ENCODE results near the gene PLXNB1. TPM values are rescaled to one million over a fixed set of nuclear protein-coding genes. Genes with fewer than 3 reads are reported as not detected.
"Not testable (repeated sequence)": the region's sequence is repeated elsewhere in the genome, so short reads cannot be mapped to it uniquely, and the experiment has no call there.

PLXNB1 gene
- total RNA-seq, 1 donor from 2014 or later = 43.4 TPM

DNA sequence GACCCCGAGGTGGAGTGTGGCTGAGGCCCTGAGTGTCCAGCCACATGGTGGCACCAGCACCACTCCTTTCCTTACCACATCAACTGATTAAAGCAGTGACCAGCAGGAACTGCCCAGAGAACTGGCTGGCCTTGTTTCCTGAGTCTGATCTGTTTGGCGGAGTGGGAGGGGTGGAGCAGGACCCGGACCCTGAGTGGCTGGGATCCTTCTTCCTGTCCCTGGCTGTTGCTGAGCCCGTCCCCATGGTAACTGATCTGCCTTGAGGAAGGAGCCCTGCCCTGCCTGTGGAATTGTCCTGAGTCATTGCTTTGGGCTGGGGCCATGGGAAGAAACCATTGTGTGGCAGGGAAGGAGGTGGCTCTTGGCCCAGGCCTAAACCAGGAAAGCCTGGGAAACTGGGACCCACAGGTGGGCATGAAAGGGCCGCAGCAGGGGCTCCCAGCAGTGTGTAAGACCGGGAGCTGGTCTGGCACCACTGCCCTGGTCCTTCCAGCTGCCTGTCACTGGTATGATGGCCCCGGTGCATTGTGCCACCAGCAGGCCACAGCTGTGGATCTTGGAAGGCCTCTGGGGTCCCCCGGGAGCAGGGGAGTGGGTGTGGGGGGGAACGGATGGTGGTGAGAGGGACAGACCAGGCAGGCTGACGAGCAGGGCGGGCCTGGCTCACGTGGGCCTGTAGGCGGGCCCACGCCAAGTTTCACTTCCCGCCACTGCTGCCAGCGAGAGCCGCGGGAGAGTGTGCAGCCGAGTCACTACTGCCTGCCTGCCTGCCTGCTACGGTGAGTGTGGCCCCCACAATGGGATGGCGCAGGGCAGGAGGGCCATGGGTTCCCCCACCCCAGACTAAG lies 35.9 kb upstream of the PLXNB1 start:
- peak; percentile 97 for DNase-seq (ENCODE audit: low spot score)
- intact Hi-C loops (cut with DNase I) = loop anchor here (1.0 kb wide), 2 partner anchors 39 to 83 kb away; partner anchors contain the start of gene SHISA5

GRCh38 chr3:48465237-48465530 lies 35.3 kb upstream of the PLXNB1 start:
- intact Hi-C loops (cut with DNase I) = loop anchor here (1.0 kb wide), 1 partner anchor 83 kb away; no protein-coding TSS in a partner anchor
- DNase-seq (ENCODE audit: low spot score) = no peak

DNA sequence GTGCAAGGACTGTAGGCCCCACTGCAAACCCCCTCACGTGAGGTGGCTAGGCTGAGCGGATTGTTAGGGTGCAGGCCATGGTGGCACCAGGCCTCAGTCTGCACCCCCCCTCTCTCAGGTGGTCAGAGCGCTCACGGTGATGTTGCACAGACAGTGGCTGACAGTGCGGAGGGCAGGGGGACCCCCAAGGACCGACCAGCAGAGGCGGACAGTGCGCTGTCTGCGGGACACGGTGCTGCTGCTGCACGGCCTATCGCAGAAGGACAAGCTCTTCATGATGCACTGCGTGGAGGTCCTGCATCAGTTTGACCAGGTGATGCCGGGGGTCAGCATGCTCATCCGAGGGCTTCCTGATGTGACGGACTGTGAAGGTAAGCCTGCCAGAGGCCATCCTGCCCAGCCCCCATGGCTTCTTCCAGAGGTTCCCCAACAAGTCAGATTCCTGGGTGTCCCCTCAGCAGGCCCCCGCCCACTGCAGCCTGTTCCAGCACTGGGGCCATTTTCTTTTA lies 34.9 kb upstream of the PLXNB1 start:
- DNase-seq (ENCODE audit: low spot score) = no peak
- intact Hi-C loops (cut with DNase I) = loop anchor here (1.0 kb wide), 1 partner anchor 84 kb away; no protein-coding TSS in a partner anchor

DNA sequence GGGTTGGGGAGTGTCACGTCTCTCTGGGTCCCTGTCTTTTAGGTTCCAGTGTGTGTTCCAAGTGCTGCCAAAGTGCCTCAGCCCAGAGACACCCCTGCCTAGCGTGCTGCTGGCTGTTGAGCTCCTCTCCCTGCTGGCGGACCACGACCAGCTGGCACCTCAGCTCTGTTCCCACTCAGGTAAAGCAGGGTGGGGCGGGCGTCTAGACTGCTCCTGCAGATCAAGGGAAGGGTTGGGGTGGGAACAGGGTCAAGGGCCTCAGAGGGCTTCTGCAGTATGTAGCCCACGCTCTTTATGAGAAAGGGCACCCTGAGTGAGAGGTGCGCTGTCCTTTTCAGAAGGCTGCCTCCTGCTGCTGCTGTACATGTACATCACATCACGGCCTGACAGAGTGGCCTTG lies 33.8 kb upstream of the PLXNB1 start:
- no peak for DNase-seq (ENCODE audit: low spot score)
- intact Hi-C loops (cut with DNase I) = no loop called here

GRCh38 chr3:48461767-48462166 lies 31.9 kb upstream of the PLXNB1 start:
- intact Hi-C loops (cut with DNase I); DNase-seq (ENCODE audit: low spot score): not testable (repeated sequence)

DNA sequence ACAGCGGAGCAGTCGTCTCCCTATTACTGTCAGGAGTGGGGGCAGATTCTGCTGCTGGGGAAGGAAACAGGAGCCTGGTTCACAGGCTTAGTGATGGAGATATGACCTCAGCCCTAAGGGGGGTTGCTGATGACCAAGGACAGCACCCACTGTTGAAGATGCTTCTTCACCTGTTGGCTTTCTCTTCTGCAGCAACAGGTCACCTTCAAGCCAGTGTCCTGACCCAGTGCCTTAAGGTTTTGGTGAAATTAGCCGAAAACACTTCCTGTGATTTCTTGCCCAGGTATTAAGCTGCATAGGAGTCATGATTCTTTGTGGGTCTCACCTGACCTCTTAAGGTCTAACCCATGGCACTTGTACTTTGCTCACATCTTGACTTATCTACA lies 30.6 kb upstream of the PLXNB1 start:
- intact Hi-C loops (cut with DNase I) = no loop called here

GRCh38 chr3:48459773-48460516 lies 30.1 kb upstream of the PLXNB1 start:
- intact Hi-C loops (cut with DNase I) = no loop called here

More for the DNA sequence above, 30.6 kb upstream of the PLXNB1 start:
- DNase-seq (ENCODE audit: low spot score) = no peak

GRCh38 chr3:48459331-48459730 lies 29.4 kb upstream of the PLXNB1 start:
- DNase-seq (ENCODE audit: low spot score) = no peak
- intact Hi-C loops (cut with DNase I) = no loop called here

More at GRCh38 chr3:48459773-48460516, 30.1 kb upstream of the PLXNB1 start:
- DNase-seq (ENCODE audit: low spot score) = no peak

DNA sequence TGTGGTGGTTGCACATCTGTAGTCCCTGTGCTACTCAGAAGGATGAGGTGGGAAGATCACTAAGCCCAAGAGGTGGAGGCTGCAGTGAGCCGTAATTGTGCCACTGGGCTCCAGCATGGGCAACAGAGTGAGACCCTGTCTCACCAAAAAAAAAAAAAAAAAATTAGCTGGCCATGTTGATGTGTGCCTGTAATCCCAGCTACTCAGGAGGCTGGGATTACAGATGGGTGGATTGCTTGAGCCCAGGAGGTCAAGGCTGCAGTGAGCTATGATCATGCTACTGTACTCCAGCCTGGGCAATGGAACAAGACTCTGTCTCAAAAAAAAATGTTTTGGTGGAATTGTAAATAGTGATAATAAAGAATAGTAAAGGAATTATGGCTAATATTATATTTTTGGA lies 26.6 kb upstream of the PLXNB1 start:
- intact Hi-C loops (cut with DNase I) = no loop called here

GRCh38 chr3:48451270-48451669 lies 21.4 kb upstream of the PLXNB1 start:
- no peak for DNase-seq (ENCODE audit: low spot score)
- intact Hi-C loops (cut with DNase I) = no loop called here

More for the DNA sequence above, 26.6 kb upstream of the PLXNB1 start:
- DNase-seq (ENCODE audit: low spot score) = no peak

DNA sequence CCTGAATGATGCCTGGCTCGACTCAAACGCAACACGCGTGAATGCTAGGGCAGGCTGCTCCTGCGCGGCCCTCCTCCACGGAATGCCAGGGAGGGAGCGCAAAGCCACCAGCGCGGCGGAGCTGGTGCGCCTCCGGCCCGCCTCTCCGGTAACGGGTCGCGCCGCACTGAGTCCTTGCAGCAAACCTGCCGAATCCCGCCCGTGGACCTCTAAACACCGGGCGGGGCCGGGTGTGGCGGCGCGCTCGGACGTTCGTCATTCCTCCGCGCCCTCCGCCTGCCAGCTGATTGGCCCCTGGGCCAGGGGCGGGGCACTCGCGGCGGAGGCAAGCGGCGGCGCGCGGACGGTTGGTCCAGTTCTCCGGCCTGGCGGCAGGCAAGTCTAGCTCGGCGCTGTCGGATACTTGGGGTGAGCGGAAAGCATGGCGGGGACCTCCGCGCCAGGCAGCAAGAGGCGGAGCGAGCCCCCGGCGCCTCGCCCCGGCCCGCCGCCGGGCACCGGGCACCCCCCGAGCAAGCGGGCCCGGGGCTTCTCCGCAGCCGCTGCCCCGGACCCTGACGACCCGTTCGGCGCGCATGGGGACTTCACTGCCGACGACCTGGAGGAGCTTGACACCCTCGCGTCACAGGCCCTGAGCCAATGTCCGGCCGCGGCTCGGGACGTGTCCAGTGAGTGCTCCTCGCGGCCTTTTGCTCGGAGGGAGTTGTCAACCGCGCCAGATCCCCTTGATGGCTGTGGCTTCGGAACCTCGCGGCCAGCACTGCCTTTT lies 16.7 kb upstream of the PLXNB1 start, which contains the start of gene ATRIP:
Gene ATRIP, plus strand, starts transcription at position 313 of the 769 bp plus-strand sequence. Its CDS starts 109 bp downstream, at position 422.
- intact Hi-C loops (cut with DNase I) = no loop called here
- peak; percentile 95 for DNase-seq (ENCODE audit: low spot score)

DNA sequence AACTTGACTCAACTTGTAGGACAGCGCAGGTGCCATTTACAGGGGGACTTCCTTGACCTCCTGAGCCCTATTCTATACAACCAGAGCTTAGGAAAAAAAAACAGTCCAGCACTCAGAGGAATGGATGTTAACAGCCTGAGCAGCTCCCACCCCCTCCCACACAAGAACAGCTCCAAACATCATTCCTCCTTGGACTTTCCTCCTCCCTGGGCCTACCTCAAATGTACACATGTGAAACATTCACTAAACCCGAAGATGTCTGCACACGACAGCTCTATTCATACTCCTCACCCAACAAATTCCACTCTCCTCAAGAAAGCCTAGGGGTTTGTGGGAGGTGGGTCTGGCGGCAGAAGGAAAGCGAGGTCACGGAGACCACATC lies 16.1 kb upstream of the PLXNB1 start:
- intact Hi-C loops (cut with DNase I) = no loop called here
- no peak for DNase-seq (ENCODE audit: low spot score)

DNA sequence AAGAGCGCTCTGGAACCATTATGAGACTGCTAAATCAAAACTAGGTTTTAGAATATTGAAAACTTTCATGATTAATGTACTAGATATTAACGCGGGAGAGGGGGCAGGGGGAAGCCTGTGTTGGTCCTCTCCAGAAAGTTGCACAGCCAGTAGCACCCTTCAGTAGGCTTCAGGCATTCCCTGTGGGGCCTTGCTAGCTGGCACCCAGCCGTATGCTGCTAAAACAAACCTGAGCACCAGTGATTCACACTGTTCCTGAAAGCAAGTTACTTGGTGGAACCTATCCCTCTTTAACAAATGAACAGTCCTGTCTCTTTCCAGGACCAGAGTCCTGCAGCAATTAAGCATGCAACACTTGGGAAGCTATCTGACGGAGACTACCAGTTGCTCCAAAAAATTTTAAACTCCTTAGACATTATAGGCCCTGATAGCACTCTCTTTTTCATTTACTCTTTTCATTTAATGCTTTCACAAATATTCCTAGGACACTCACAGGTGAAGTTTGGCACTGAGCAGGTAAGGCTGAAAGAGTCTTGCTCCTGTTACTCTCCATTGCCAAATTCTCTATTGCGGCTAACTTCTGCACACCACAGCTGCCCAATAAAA lies 15.5 kb upstream of the PLXNB1 start:
- DNase-seq (ENCODE audit: low spot score) = no peak
- intact Hi-C loops (cut with DNase I) = no loop called here

GRCh38 chr3:48441940-48442339 lies 12.1 kb upstream of the PLXNB1 start:
- intact Hi-C loops (cut with DNase I) = no loop called here
- no peak for DNase-seq (ENCODE audit: low spot score)

DNA sequence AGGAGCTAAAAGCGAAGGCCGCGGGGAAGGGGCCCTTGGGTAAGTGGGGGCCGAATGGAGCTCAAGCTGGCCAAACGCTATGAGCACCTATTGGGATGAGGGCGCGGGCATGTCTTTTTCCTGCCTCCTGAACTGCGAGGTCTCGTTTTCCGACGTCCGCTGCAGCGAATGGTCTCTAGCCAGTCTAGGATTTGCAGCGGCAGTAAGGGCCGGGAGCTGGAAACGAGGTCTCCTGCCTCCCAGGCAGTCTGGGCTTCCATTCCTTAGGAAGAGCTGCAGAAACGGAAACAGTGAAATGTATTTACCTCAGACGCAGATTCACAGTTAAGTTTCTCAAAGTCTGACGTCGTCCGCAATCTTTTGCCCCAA lies 10.7 kb upstream of the PLXNB1 start:
- no peak for DNase-seq (ENCODE audit: low spot score)
- intact Hi-C loops (cut with DNase I) = no loop called here

- DNase-seq (ENCODE audit: low spot score) = peak; percentile 99
- intact Hi-C loops (cut with DNase I) = loop anchor here (5.0 kb wide), 1 partner anchor 208 kb away; no protein-coding TSS in a partner anchor
Measured at GRCh38 chr3:48439820-48440589, 10.1 kb upstream of the PLXNB1 start, which contains the start of the genes CCDC51 and TMA7. Gene CCDC51 (minus strand): TSS chr3:48440119. CDS start chr3:48435128, 4,991 bp downstream. Gene TMA7 (plus strand): TSS chr3:48440257. CDS start chr3:48440297, 40 bp downstream.

GRCh38 chr3:48437812-48438211 lies 7.9 kb upstream of the PLXNB1 start:
- intact Hi-C loops (cut with DNase I) = loop anchor here (2.0 to 5.0 kb wide), 2 partner anchors 165 to 206 kb away; no protein-coding TSS in a partner anchor
- DNase-seq (ENCODE audit: low spot score) = no peak

- no peak for DNase-seq (ENCODE audit: low spot score)
- intact Hi-C loops (cut with DNase I) = loop anchor here (1.0 to 5.0 kb wide), 3 partner anchors 36 to 205 kb away; no protein-coding TSS in a partner anchor
Measured at GRCh38 chr3:48436855-48437254, 7.0 kb upstream of the PLXNB1 start.

Measured in cardiac septum (tissue), 1 donor.